Stimulated activated CD4-positive, alpha-beta T cell treated with anti-CD3 and anti-CD28 coated beads, Interleukin-4, amount 100 ng/mL, for 48 hours (primary cell): ENCODE data around the gene SELENOH.

ENCODE experiments used
- DNase-seq, 2 donors: peaks; one replicate each; pipeline ENCODE4 v3.0.0-alpha.2; 2020; ENCODE audit warnings: low read depth in 2 of 2

The SELENOH gene

GRCh38 chr11:57781529-57781943 is 40.2 kb downstream of the SELENOH start:
- no peak for DNase-seq

- no peak for DNase-seq
Measured at GRCh38 chr11:57785072-57785471, 43.8 kb downstream of the SELENOH start.

DNA sequence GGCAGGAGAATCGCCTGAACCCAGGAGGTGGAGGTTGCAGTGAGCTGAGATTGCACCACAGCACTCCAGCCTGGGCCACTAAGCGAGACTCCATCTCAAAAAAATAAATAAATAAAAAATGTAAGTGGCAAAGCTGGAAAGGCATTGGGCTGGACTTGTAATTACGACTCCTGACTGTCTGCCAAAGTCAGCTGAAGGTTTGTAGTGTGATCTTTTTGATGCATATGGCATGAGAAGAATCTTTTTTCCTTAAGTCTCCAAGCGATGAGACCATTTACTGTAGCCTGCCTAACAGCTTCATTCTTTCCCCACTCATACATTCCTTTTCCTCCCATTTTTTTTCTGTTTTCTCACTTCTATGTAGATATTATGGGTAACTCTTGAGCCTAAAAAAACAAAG is 45.1 kb downstream of the SELENOH start:
- no peak for DNase-seq

- no peak for DNase-seq
Measured at GRCh38 chr11:57787006-57787604, 45.8 kb downstream of the SELENOH start.

GRCh38 chr11:57787920-57788702 is 46.8 kb downstream of the SELENOH start:
- no peak for DNase-seq

DNA sequence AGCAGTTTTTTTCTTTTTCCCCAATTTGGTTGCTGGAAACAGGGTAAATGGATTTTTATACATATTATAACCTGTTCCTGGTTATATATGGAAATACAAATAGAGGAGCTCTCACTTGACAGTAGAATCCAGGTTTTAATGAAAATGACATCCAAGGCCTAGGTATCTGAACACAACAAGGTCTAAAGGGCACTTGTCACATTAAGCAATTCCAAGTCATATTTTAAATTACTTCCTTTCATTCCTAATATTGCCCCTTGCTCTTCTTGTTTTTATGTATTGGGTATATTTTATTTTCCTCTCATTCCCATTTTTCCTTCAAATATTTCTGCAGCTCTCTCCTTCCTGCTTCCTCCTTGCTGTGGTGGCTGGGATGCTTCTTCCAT is 47.4 kb downstream of the SELENOH start:
- no peak for DNase-seq

GRCh38 chr11:57791321-57792059 is 50.2 kb downstream of the SELENOH start:
- no peak for DNase-seq

- peak; percentile 54 to 67 for DNase-seq
Measured at GRCh38 chr11:57792060-57792541, 50.8 kb downstream of the SELENOH start.

DNA sequence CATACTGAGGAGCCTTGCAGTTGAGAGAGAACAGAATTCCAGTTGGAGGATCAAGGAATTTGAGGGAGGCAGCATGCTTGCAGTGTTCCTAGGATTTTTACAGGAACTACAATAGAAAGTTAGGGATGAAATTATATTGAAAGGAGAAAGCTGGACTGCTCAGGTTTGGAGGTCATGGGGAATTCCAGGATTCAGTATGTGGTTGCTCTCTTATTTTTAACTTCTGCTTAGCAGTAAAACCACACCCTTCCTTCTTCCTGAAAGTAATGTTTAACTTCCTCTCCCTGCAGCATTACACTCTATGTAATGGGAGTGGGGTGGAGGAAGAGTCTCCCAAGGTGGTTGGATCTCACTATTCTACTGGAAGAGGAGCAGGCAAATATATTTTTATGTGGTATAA is 51.6 kb downstream of the SELENOH start:
- DNase-seq, result no peak
